HEK293 (cell line): Measurements from ENCODE around the gene CHRNA1.

Experiments used
- CTCF ChIA-PET: fragments of 350-600 bp; formaldehyde crosslinking; extraction: SDS; loops from one replicate; lab custom pipeline; 2021; ENCODE audit warnings: antibody characterized with exemption; lab: Yijun Ruan, JAX
- POLR2A ChIA-PET: fragments of 300-600 bp; formaldehyde crosslinking; extraction: SDS; loops from one replicate; lab custom pipeline; 2020; ENCODE audit warnings: antibody characterized with exemption, inconsistent platforms; lab: Yijun Ruan, JAX
- H3K27ac ChIP-seq: fragments of 200-500 bp; sonication (Bioruptor generic); 2 replicates; pipeline ENCODE4 v1.5.1; 2014; ENCODE audit warnings: low read depth, low read length, control low read depth, inconsistent platforms; ENCODE audit errors: extremely low read depth
- H3K36me3 ChIP-seq, 2 experiments: fragments of 200-500 bp in 1 of 2; sonication (Bioruptor generic) in 1 of 2; 1 replicate in 1 of 2; 2 replicates in 1 of 2; pipeline ENCODE4 v1.5.1; 2014 to 2017; ENCODE audit warnings: inconsistent platforms in 2 of 2, low read length in 2 of 2; ENCODE audit not compliant: control insufficient read depth in 2 of 2, insufficient read depth in 1 of 2
- H3K4me1 ChIP-seq: fragments of 200-500 bp; sonication (Bioruptor generic); 2 replicates; pipeline ENCODE4 v1.5.1; 2014; ENCODE audit warnings: mild to moderate bottlenecking, low read length, inconsistent platforms; ENCODE audit not compliant: control insufficient read depth, insufficient read depth
- H3K4me3 ChIP-seq: 2 replicates; pipeline ENCODE4 v1.5.1; 2011; ENCODE audit warnings: low read depth, mild to moderate bottlenecking, control low read depth, low read length, moderate library complexity
- H3K9me3 ChIP-seq: fragments of 200-500 bp; sonication (Bioruptor generic); 2 replicates; pipeline ENCODE4 v1.5.1; 2014; ENCODE audit warnings: low read depth, low read length, inconsistent platforms; ENCODE audit not compliant: control insufficient read depth, insufficient read depth
- GLIS1 ChIP-seq: fragments of 450-650 bp; formaldehyde crosslinking; IDR thresholded peaks from 2 replicates; pipeline ENCODE4 v1.5.1; 2016; ENCODE audit warnings: missing biosample characterization, missing genetic modification characterization
- IKZF3 ChIP-seq: fragments of 450-650 bp; IDR thresholded peaks from 2 replicates; pipeline ENCODE4 v1.5.0; 2018; ENCODE audit warnings: missing biosample characterization, mild to moderate bottlenecking, missing genetic modification characterization, moderate library complexity
- MYNN ChIP-seq: fragments of 450-650 bp; formaldehyde crosslinking; IDR thresholded peaks from 2 replicates; pipeline ENCODE4 v1.5.1; 2016; ENCODE audit warnings: missing biosample characterization, missing genetic modification characterization, borderline replicate concordance
- PRDM4 ChIP-seq: fragments of 450-650 bp; formaldehyde crosslinking; IDR thresholded peaks from 2 replicates; pipeline ENCODE4 v1.5.1; 2017; ENCODE audit warnings: missing biosample characterization, missing genetic modification characterization
- SETDB1 ChIP-seq: IDR thresholded peaks from one replicate; pipeline ENCODE4 v1.6.1; 2017; ENCODE audit warnings: mild to moderate bottlenecking, low read length, moderate library complexity, mixed read lengths; ENCODE audit not compliant: insufficient read length
- TRIM28 ChIP-seq: IDR thresholded peaks from 2 replicates; pipeline ENCODE4 v1.6.1; 2011; ENCODE audit warnings: low read length, control low read depth, borderline replicate concordance
- ZBTB21 ChIP-seq: fragments of 450-650 bp; formaldehyde crosslinking; IDR thresholded peaks from 2 replicates; pipeline ENCODE4 v1.5.1; 2017; ENCODE audit warnings: missing biosample characterization, missing genetic modification characterization
- ZBTB7A ChIP-seq: fragments of 450-650 bp; formaldehyde crosslinking; IDR thresholded peaks from 2 replicates; pipeline ENCODE4 v1.5.1; 2016; ENCODE audit warnings: low read depth, missing biosample characterization, missing genetic modification characterization
- ZFP41 ChIP-seq: fragments of 450-650 bp; formaldehyde crosslinking; IDR thresholded peaks from 2 replicates; pipeline ENCODE4 v1.5.1; 2016; ENCODE audit warnings: missing biosample characterization, missing genetic modification characterization, borderline replicate concordance
- ZNF133 ChIP-seq: fragments of 450-650 bp; formaldehyde crosslinking; IDR thresholded peaks from 2 replicates; pipeline ENCODE4 v1.5.1; 2016; ENCODE audit warnings: missing biosample characterization, missing genetic modification characterization
- ZNF138 ChIP-seq: fragments of 450-650 bp; formaldehyde crosslinking; IDR thresholded peaks from 2 replicates; pipeline ENCODE4 v1.5.1; 2016; ENCODE audit warnings: missing biosample characterization, missing genetic modification characterization, borderline replicate concordance
- ZNF211 ChIP-seq: fragments of 450-650 bp; formaldehyde crosslinking; IDR thresholded peaks from 2 replicates; pipeline ENCODE4 v1.5.1; 2016; ENCODE audit warnings: low read depth, missing biosample characterization, missing genetic modification characterization
- ZNF24 ChIP-seq: fragments of 450-650 bp; formaldehyde crosslinking; IDR thresholded peaks from 2 replicates; pipeline ENCODE4 v1.5.1; 2016; ENCODE audit warnings: missing biosample characterization, missing genetic modification characterization
- ZNF266 ChIP-seq: fragments of 450-650 bp; formaldehyde crosslinking; IDR thresholded peaks from 2 replicates; pipeline ENCODE4 v1.5.1; 2016; ENCODE audit warnings: missing biosample characterization, missing genetic modification characterization, low read depth
- ZNF391 ChIP-seq: fragments of 450-650 bp; formaldehyde crosslinking; IDR thresholded peaks from 2 replicates; pipeline ENCODE4 v1.5.1; 2016; ENCODE audit warnings: low read depth, missing biosample characterization, missing genetic modification characterization, borderline replicate concordance
- ZNF404 ChIP-seq: fragments of 450-650 bp; formaldehyde crosslinking; IDR thresholded peaks from 2 replicates; pipeline ENCODE4 v1.5.1; 2017; ENCODE audit warnings: missing biosample characterization, missing genetic modification characterization
- ZNF610 ChIP-seq: fragments of 450-650 bp; formaldehyde crosslinking; IDR thresholded peaks from 2 replicates; pipeline ENCODE4 v1.5.1; 2016; ENCODE audit warnings: missing biosample characterization, missing genetic modification characterization, borderline replicate concordance
- ZNF777 ChIP-seq: fragments of 450-650 bp; formaldehyde crosslinking; IDR thresholded peaks from 2 replicates; pipeline ENCODE4 v1.5.1; 2017; ENCODE audit warnings: missing biosample characterization, missing genetic modification characterization, borderline replicate concordance
- ZNF791 ChIP-seq: fragments of 450-650 bp; formaldehyde crosslinking; IDR thresholded peaks from 2 replicates; pipeline ENCODE4 v1.5.1; 2016; ENCODE audit warnings: missing biosample characterization, missing genetic modification characterization
- ZNF830 ChIP-seq: fragments of 450-650 bp; IDR thresholded peaks from 2 replicates; pipeline ENCODE4 v1.5.0; 2018; ENCODE audit warnings: missing biosample characterization, missing genetic modification characterization, low read depth, mild to moderate bottlenecking, moderate library complexity
- ZNF843 ChIP-seq: fragments of 450-650 bp; formaldehyde crosslinking; IDR thresholded peaks from 2 replicates; pipeline ENCODE4 v1.5.1; 2016; ENCODE audit warnings: missing biosample characterization, missing genetic modification characterization
- ZSCAN30 ChIP-seq: fragments of 450-650 bp; IDR thresholded peaks from 2 replicates; pipeline ENCODE4 v1.5.1; 2018; ENCODE audit warnings: missing biosample characterization, mild to moderate bottlenecking, missing genetic modification characterization, moderate library complexity

Gene CHRNA1

GRCh38 chr2:174805803-174806202 lies 41.5 kb upstream of the CHRNA1 start (continued):
- TF ChIP-seq ZNF24 (tag by site-specific recombination) (no peak), TRIM28 (no peak), ZNF404 (tag by site-specific recombination) (no peak), ZNF830 (no peak), ZFP41 (tag by site-specific recombination) (no peak), PRDM4 (tag by site-specific recombination) (no peak), ZNF211 (tag by site-specific recombination) (no peak), ZNF843 (tag by site-specific recombination) (no peak), ZSCAN30 (tag by site-specific recombination) (no peak), ZBTB21 (tag by site-specific recombination) (no peak), ZBTB7A (tag by site-specific recombination) (no peak), SETDB1 (no peak)

- Histone ChIP-seq H3K36me3 (peaks cover 0 to 33% of the 10 kb centered on the region in 2 experiments; a peak in 2 of 3 replicates), H3K9me3 (no peaks in the 10 kb centered on the region), H3K4me3 (no peak overlapping the region), H3K27ac (no peak overlapping the region), H3K4me1 (no peaks in the 10 kb centered on the region)
- ChIA-PET POLR2A (no interaction called here), CTCF (no interaction called here)
- no peak for TF ChIP-seq ZNF391 (tag by site-specific recombination)
- TF ChIP-seq ZNF610 (tag by site-specific recombination): no peak
- no peak for TF ChIP-seq ZNF133 (tag by site-specific recombination)
- TF ChIP-seq ZNF777 (tag by site-specific recombination): no peak
- no peak for TF ChIP-seq ZNF266
- no peak for TF ChIP-seq ZNF791 (tag by site-specific recombination)
- TF ChIP-seq ZNF138 (tag by site-specific recombination): no peak
- no peak for TF ChIP-seq GLIS1 (tag by site-specific recombination)
- no peak for TF ChIP-seq TRIM28
- TF ChIP-seq PRDM4 (tag by site-specific recombination): no peak
- no peak for TF ChIP-seq MYNN
- no peak for TF ChIP-seq IKZF3 (tag by site-specific recombination)
These were observed 38.2 kb upstream of the CHRNA1 start for GRCh38 chr2:174802459-174802858.
